Caco-2 (cell line): Measurements from ENCODE around the gene TMEM252. TPM values are rescaled to one million over a fixed set of nuclear protein-coding genes. Genes with fewer than 3 reads are reported as not detected.

Source experiments
- BruUV-seq: library from RNA; stranded (reverse); fragments of 400-500 nt; replicated peaks from 2 replicates; lab custom pipeline; 2021; lab: Mats Ljungman, UMichigan
- CTCF ChIA-PET: fragments of 300-600 bp; sonication (Branson Sonifier 250); formaldehyde crosslinking; loops from one replicate; lab custom pipeline; 2022; ENCODE audit warnings: antibody characterized with exemption; lab: Charles Lee
- POLR2A ChIA-PET: fragments of 300-600 bp; sonication (Branson Sonifier 250); formaldehyde crosslinking; loops from one replicate; lab custom pipeline; 2022; ENCODE audit warnings: antibody characterized with exemption; lab: Charles Lee
- DNase-seq, 2 experiments: peaks; one replicate each; pipeline versions ENCODE4 v3.0.0 to v3.0.0-alpha.2; 2020 to 2022
- H3K27me3 ChIP-seq: replicated peaks from 2 replicates; pipeline ENCODE4 v1.6.0; 2011; ENCODE audit warnings: low read length; ENCODE audit not compliant: control insufficient read depth, insufficient read depth
- H3K36me3 ChIP-seq: 2 replicates; pipeline ENCODE4 v1.5.1; 2011; ENCODE audit warnings: low read length; ENCODE audit not compliant: control insufficient read depth, insufficient read depth
- H3K4me1 ChIP-seq: fragments of 250-450 bp; sonication (Bioruptor Pico); 2 replicates; pipeline ENCODE4 v1.5.1; 2020; ENCODE audit warnings: mild to moderate bottlenecking
- H3K4me3 ChIP-seq: 2 replicates; pipeline ENCODE4 v1.5.1; 2011; ENCODE audit warnings: low read depth, mild to moderate bottlenecking, control low read depth, low read length
- H3K9me3 ChIP-seq: fragments of 250-450 bp; sonication (Bioruptor Pico); 2 replicates; pipeline ENCODE4 v1.5.1; 2020; ENCODE audit warnings: mild to moderate bottlenecking, moderate library complexity
- H3K27ac Mint-ChIP-seq: one replicate; pipeline ENCODE4 v1.8.0; 2022; ENCODE audit warnings: mixed read lengths; ENCODE audit not compliant: unreplicated experiment
- H3K27me3 Mint-ChIP-seq: one replicate; pipeline ENCODE4 v1.8.0; 2022; ENCODE audit warnings: mixed read lengths; ENCODE audit not compliant: insufficient read depth, unreplicated experiment
- H3K36me3 Mint-ChIP-seq: one replicate; pipeline ENCODE4 v1.8.0; 2022; ENCODE audit warnings: mild to moderate bottlenecking, mixed read lengths; ENCODE audit not compliant: insufficient read depth, unreplicated experiment
- H3K4me1 Mint-ChIP-seq: one replicate; pipeline ENCODE4 v1.8.0; 2022; ENCODE audit warnings: low read depth, mixed read lengths; ENCODE audit not compliant: unreplicated experiment
- H3K4me3 Mint-ChIP-seq: one replicate; pipeline ENCODE4 v1.8.0; 2022; ENCODE audit warnings: mild to moderate bottlenecking, moderate library complexity, mixed read lengths; ENCODE audit not compliant: unreplicated experiment
- H3K9me3 Mint-ChIP-seq: one replicate; pipeline ENCODE4 v1.8.0; 2022; ENCODE audit warnings: mixed read lengths; ENCODE audit not compliant: unreplicated experiment
- intact Hi-C: fragments of 100-400 bp; cut with micrococcal nuclease; formaldehyde crosslinking; loops from one replicate; pipeline ENCODE4 v1.10.0; 2022; ENCODE audit not compliant: unreplicated experiment
- total RNA-seq: library from RNA; stranded (reverse); gene quantifications from 2 replicates; pipeline ENCODE4 v1.2.3, GENCODE V29; 2022
- TF ChIP-seq, protein P1 (sequence below), 2 experiments: fragments of 200-600 bp in 1 of 2; IDR thresholded peaks; 1 replicate in 1 of 2; 2 replicates in 1 of 2; pipeline versions ENCODE4 v1.5.1 to v1.8.0; 2011 to 2022; ENCODE audit warnings: antibody characterized with exemption in 1 of 2, control low read depth in 1 of 2, inconsistent platforms in 1 of 2, low read depth in 1 of 2, low read length in 1 of 2, mild to moderate bottlenecking in 1 of 2, moderate library complexity in 1 of 2; ENCODE audit not compliant: insufficient read depth in 1 of 2, severe bottlenecking in 1 of 2, unreplicated experiment in 1 of 2

The TMEM252 gene
- total RNA-seq, 1 experiment from 2014 or later = not detected

- H3K36me3 Mint-ChIP-seq = no peaks in the 10 kb centered on the region
- ChIA-PET POLR2A (no interaction called here), CTCF (no interaction called here)
- no peak overlapping the region for H3K27ac Mint-ChIP-seq
- DNase-seq = peak in 1 of 2 experiments; percentile 6
- no peaks in the 10 kb centered on the region for H3K9me3 Mint-ChIP-seq
- no TSS peak for BruUV-seq
- no peak overlapping the region for H3K4me3 Mint-ChIP-seq
- H3K4me3 ChIP-seq = no peak overlapping the region
- TF ChIP-seq, protein P1, sequence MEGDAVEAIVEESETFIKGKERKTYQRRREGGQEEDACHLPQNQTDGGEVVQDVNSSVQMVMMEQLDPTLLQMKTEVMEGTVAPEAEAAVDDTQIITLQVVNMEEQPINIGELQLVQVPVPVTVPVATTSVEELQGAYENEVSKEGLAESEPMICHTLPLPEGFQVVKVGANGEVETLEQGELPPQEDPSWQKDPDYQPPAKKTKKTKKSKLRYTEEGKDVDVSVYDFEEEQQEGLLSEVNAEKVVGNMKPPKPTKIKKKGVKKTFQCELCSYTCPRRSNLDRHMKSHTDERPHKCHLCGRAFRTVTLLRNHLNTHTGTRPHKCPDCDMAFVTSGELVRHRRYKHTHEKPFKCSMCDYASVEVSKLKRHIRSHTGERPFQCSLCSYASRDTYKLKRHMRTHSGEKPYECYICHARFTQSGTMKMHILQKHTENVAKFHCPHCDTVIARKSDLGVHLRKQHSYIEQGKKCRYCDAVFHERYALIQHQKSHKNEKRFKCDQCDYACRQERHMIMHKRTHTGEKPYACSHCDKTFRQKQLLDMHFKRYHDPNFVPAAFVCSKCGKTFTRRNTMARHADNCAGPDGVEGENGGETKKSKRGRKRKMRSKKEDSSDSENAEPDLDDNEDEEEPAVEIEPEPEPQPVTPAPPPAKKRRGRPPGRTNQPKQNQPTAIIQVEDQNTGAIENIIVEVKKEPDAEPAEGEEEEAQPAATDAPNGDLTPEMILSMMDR (IDR thresholded peaks at IDR 0.05; ENCODE audit: insufficient read depth in 1 of 2, low read depth in 1 of 2, low read length in 1 of 2, severe bottlenecking in 1 of 2, unreplicated experiment in 1 of 2) = no peak
- no peaks in the 10 kb centered on the region for H3K4me1 ChIP-seq
- no peaks in the 10 kb centered on the region for H3K4me1 Mint-ChIP-seq
- H3K36me3 ChIP-seq = no peaks in the 10 kb centered on the region
- H3K27me3 ChIP-seq = no peaks in the 10 kb centered on the region
- intact Hi-C loops = no loop called here
- H3K9me3 ChIP-seq = no peaks in the 10 kb centered on the region
- H3K27me3 Mint-ChIP-seq = no peaks in the 10 kb centered on the region
Observed at GRCh38 chr9:68500457-68501381, 40.0 kb downstream of the TMEM252 start.

GRCh38 chr9:68498816-68499215 is 41.9 kb downstream of the TMEM252 start:
- Mint-ChIP-seq H3K9me3 (no peaks in the 10 kb centered on the region), H3K27ac (no peak overlapping the region), H3K36me3 (no peaks in the 10 kb centered on the region), H3K4me3 (no peak overlapping the region), H3K4me1 (no peaks in the 10 kb centered on the region), H3K27me3 (no peaks in the 10 kb centered on the region)
- no peak for DNase-seq
- Histone ChIP-seq H3K9me3 (no peaks in the 10 kb centered on the region), H3K27me3 (no peaks in the 10 kb centered on the region), H3K4me3 (no peak overlapping the region), H3K4me1 (no peaks in the 10 kb centered on the region), H3K36me3 (no peaks in the 10 kb centered on the region)
- TF ChIP-seq, protein P1 (IDR thresholded peaks at IDR 0.05; ENCODE audit: insufficient read depth in 1 of 2, low read depth in 1 of 2, low read length in 1 of 2, severe bottlenecking in 1 of 2, unreplicated experiment in 1 of 2) = no peak
- POLR2A ChIA-PET = no interaction called here
- intact Hi-C loops = no loop called here
- CTCF ChIA-PET = no interaction called here
- no TSS peak for BruUV-seq

DNA sequence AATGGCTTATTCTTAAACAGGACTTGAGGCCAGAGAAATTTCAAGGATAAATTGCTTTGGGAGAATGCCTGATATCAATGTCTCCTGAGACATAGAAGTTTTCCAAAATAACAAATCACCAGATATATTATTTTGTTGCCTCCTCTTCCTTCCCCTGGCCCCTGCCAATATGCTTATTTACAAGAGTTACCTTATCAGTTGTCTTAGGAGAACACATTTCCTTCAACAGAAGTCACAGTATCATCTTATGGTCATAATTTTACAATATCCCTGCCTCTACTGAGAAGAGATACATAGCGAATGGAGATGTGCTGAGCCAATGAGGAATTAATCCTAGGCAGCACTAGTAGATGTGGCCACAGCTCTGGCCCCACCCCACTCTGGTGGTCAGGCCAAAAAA is 43.1 kb downstream of the TMEM252 start:
- intact Hi-C loops = no loop called here
- TF ChIP-seq, protein P1 (IDR thresholded peaks at IDR 0.05; ENCODE audit: insufficient read depth in 1 of 2, low read depth in 1 of 2, low read length in 1 of 2, severe bottlenecking in 1 of 2, unreplicated experiment in 1 of 2) = no peak
- no TSS peak for BruUV-seq
- H3K9me3 Mint-ChIP-seq = no peaks in the 10 kb centered on the region
- Histone ChIP-seq H3K4me1 (no peaks in the 10 kb centered on the region), H3K27me3 (no peaks in the 10 kb centered on the region), H3K4me3 (no peak overlapping the region), H3K9me3 (no peaks in the 10 kb centered on the region), H3K36me3 (no peaks in the 10 kb centered on the region)
- H3K27me3 Mint-ChIP-seq = no peaks in the 10 kb centered on the region
- DNase-seq = no peak
- CTCF ChIA-PET = no interaction called here
- no peaks in the 10 kb centered on the region for H3K4me1 Mint-ChIP-seq
- POLR2A ChIA-PET = no interaction called here
- H3K27ac Mint-ChIP-seq = no peak overlapping the region
- no peaks in the 10 kb centered on the region for H3K36me3 Mint-ChIP-seq
- no peak overlapping the region for H3K4me3 Mint-ChIP-seq
